Muscle layer of colon (tissue), 2 donors: ENCODE measurements around the gene DIP2C.
"Not testable (repeated sequence)": the region's sequence is repeated elsewhere in the genome, so short reads cannot be mapped to it uniquely, and the experiment has no call there.

Experiments
- H3K27ac ChIP-seq: one replicate; pipeline ENCODE4 v1.7.0; 2013; ENCODE audit warnings: low read depth, mild to moderate bottlenecking, low read length, moderate library complexity
- H3K27me3 ChIP-seq, 2 donors: one replicate each; pipeline ENCODE4 v1.7.0; 2013; ENCODE audit warnings: low read length in 2 of 2, mild to moderate bottlenecking in 2 of 2; ENCODE audit not compliant: insufficient read depth in 2 of 2, control insufficient read depth in 1 of 2
- H3K36me3 ChIP-seq: one replicate; pipeline ENCODE4 v1.7.0; 2013; ENCODE audit warnings: mild to moderate bottlenecking, low read length; ENCODE audit not compliant: insufficient read depth
- H3K4me1 ChIP-seq: one replicate; pipeline ENCODE4 v1.7.0; 2013; ENCODE audit warnings: mild to moderate bottlenecking, low read length; ENCODE audit not compliant: insufficient read depth
- H3K4me3 ChIP-seq, 2 donors: one replicate each; pipeline ENCODE4 v1.7.0; 2013; ENCODE audit warnings: low read length in 2 of 2, low read depth in 1 of 2, mild to moderate bottlenecking in 1 of 2, moderate library complexity in 1 of 2
- H3K9ac ChIP-seq: one replicate; pipeline ENCODE4 v1.7.0; 2013; ENCODE audit warnings: low read length
- H3K9me3 ChIP-seq: one replicate; pipeline ENCODE4 v1.7.0; 2013; ENCODE audit warnings: mild to moderate bottlenecking, low read length
- donor health status: abdominal sarcoma.
- donor health status: Adenocarcinoma of cecum.

The DIP2C gene

DNA sequence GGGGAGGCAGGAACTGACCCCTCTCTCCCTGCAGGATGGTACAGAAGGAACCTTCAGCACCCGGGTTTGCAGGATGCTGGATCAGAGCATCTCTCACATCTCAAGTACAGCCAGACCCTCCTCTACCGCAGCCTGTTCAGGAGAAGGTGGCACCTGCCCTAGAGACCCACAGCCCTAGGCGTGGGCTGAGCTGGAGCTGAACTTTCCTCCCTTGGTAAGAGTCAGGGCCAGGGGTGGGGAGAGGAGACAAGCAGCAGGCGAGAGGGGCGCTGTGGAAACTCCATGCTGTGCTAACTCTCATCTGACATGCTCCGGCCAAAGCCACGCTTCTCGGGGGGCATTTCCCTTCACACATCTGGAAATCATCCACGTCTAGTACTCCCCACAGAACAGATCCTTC, 154.4 kb downstream of the DIP2C start:
- H3K4me3 ChIP-seq = no peak overlapping the region
- peaks cover 52% of the 10 kb centered on the region for H3K4me1 ChIP-seq
- no peaks in the 10 kb centered on the region for H3K27me3 ChIP-seq
- no peak overlapping the region for H3K9ac ChIP-seq
- H3K27ac ChIP-seq = no peak overlapping the region
- no peaks in the 10 kb centered on the region for H3K9me3 ChIP-seq
- no peaks in the 10 kb centered on the region for H3K36me3 ChIP-seq

DNA sequence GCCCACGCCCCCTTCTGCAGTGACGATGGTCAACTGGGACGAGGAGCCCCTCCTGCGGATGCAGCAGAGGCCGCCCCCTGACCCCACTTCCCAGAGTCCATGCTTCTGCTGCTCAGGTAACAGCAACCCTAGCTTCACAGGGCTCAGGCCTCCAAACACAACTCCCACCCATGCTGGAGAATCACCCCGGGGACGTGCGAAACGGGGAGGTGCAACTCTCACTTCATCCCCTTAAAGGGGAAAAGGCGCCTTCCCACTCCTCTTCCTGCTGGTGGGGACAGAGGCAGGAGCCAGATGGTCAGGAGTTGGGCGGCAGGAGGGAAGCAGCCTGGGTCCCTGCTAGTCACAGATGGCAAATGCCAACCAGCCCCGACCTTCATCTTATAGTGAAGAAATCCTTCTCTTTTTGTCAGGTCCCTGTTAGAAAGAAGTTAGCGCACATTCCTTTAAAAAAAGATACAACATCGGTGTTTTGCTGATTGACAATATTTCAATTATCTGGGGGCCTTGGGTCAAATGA, 155.4 kb downstream of the DIP2C start:
- H3K27me3 ChIP-seq = no peaks in the 10 kb centered on the region
- no peak overlapping the region for H3K9ac ChIP-seq
- no peak overlapping the region for H3K27ac ChIP-seq
- H3K4me1 ChIP-seq = peaks cover 61% of the 10 kb centered on the region
- no peak overlapping the region for H3K4me3 ChIP-seq
- no peaks in the 10 kb centered on the region for H3K36me3 ChIP-seq
- no peaks in the 10 kb centered on the region for H3K9me3 ChIP-seq

DNA sequence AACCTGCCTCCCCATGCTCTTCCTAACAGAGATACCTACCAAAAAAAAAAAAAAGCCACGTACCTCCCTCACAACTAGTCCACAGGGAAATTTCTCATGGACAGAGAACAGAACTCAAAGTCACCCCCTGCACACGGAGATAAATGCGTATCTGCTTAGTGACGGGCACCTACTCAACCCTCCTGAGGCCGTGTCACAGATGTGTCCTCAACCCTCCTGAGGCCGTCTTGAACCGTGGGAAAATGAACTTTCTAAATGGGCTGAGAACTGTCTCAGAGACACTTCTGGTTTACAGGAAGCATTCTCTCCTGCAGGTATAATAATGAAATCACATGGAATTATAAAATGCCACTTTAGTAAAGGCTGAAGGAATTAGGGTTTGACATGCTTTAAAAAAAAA, 155.9 kb downstream of the DIP2C start:
- Histone ChIP-seq H3K27me3 (no peaks in the 10 kb centered on the region), H3K27ac (no peak overlapping the region), H3K9ac (no peak overlapping the region), H3K36me3 (no peaks in the 10 kb centered on the region), H3K4me1 (peaks cover 62% of the 10 kb centered on the region), H3K9me3 (no peaks in the 10 kb centered on the region), H3K4me3 (no peak overlapping the region)

DNA sequence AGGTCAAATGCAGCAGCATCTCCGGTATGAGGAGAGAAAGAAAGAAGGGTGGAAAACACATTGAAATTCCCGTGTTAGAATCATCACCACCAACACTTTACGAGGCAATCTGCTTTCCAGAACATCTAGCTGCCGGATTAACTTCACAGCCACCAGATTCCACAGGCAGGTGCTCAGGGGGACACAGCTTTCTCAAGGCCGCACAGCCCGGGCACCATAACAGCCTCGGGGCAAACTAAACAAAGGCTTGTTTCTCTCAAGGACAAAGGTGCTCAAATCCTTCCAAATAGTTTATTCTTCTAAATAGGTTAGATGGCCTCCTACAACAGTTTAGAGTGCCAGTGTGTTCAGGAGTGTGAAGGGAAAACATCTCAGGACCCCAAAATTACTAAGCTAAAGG, 156.3 kb downstream of the DIP2C start:
- no peak overlapping the region for H3K4me3 ChIP-seq
- no peak overlapping the region for H3K9ac ChIP-seq
- H3K36me3 ChIP-seq = no peaks in the 10 kb centered on the region
- no peaks in the 10 kb centered on the region for H3K9me3 ChIP-seq
- peaks cover 62% of the 10 kb centered on the region for H3K4me1 ChIP-seq
- H3K27ac ChIP-seq = no peak overlapping the region
- H3K27me3 ChIP-seq = no peaks in the 10 kb centered on the region

DNA sequence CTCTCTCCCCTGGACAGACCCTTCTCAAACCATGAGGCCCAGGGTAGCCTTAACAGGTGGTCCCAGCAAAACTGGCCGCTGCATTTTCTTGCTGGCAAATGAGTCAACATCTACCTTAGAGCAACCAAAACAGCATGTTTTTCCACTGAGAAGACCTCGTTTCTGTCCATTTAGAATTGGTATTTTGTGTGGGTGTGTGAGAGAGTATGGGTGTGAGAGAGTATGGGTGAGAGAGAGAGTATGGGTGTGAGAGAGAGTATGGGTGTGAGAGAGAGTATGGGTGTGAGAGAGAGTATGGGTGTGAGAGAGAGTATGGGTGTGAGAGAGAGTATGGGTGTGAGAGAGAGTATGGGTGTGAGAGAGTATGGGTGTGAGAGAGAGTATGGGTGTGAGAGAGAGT, 157.1 kb downstream of the DIP2C start:
- H3K9ac ChIP-seq, H3K36me3 ChIP-seq, H3K9me3 ChIP-seq, H3K27me3 ChIP-seq, H3K27ac ChIP-seq, H3K4me3 ChIP-seq: not testable (repeated sequence)
- peaks cover 59% of the 10 kb centered on the region for H3K4me1 ChIP-seq

DNA sequence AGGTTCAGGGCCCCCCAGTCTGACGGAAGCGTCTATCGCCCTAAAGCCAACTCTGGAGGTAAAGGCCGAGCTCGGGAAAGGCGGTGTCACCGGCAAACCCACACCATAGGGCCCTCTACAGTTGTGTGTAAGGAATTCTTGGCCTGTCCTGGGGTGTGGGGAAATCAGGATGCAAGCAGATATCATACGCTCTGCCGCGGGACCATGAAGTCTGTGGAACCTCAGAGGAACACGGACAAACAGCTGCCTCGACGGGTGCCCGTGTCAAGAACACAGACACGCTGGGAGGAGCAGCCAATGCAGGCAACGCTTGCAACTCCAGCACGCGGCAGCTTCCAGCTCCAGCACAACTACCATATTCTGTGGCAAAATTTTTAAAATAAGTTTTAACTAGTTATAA, 157.9 kb downstream of the DIP2C start:
- no peaks in the 10 kb centered on the region for H3K36me3 ChIP-seq
- no peak overlapping the region for H3K27ac ChIP-seq
- H3K9me3 ChIP-seq = no peaks in the 10 kb centered on the region
- H3K9ac ChIP-seq = no peak overlapping the region
- peaks cover 51% of the 10 kb centered on the region for H3K4me1 ChIP-seq
- no peaks in the 10 kb centered on the region for H3K27me3 ChIP-seq
- H3K4me3 ChIP-seq = no peak overlapping the region

DNA sequence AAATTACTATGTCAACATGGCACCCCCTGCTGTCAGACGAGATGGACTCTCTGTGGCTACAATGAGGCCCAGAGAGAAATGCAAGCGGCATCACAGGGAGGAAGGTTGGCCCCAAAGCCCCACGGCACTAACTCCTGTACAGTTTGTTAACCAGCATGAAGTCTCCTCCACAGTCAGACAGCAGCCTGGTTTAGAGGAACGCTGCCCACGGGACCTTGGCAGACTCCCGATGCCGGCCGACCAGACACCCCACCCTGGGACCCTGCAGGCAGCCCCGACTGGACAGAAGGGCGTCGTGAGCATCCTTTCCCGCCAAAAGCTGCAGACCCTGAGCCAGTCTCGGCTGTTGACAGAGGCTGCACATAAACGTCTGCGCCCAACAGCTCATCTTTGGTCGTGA, 158.8 kb downstream of the DIP2C start:
- peaks cover 43% of the 10 kb centered on the region for H3K4me1 ChIP-seq

DNA sequence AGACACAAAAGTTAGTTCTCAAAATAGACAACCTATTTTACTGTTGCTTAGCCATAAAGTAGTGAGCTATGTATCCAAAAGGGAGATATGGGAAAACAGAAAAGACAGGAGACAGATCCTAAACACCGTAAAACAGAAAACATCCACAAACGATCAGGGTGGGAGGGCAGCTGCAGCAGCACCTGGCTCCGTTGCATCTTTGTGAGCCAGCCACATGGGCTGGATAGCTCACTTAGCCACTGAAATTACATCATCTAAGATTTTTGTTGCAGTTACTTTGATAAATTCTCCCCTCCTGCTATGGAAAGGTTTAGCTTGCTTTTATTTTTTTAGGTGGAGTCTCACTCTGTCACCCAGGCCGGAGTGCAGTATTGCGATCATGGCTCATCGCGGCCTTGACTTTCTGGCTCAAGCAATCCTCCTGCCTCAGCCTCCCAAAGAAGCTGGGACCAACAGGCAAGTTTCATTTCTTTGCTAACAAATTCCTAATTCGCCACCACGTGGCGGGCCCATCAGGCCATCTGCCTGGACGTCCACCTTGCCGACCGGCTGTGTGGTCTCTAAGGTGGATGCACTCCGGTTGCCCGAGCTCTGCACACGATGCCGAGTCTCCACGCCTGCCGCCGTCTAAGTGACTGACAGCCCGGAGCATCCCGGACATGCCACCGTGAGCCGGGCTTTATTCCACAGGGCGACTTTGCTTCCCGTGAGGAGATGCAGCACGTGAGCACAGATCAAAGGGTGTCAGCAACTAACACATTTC, 159.8 kb downstream of the DIP2C start:
- no peaks in the 10 kb centered on the region for H3K9me3 ChIP-seq
- H3K9ac ChIP-seq = no peak overlapping the region
- H3K27ac ChIP-seq = no peak overlapping the region
- no peaks in the 10 kb centered on the region for H3K27me3 ChIP-seq
- no peak overlapping the region for H3K4me3 ChIP-seq
- no peaks in the 10 kb centered on the region for H3K36me3 ChIP-seq
- peaks cover 43% of the 10 kb centered on the region for H3K4me1 ChIP-seq

More for the DNA sequence above, 158.8 kb downstream of the DIP2C start:
- H3K9ac ChIP-seq = no peak overlapping the region
- no peak overlapping the region for H3K4me3 ChIP-seq
- H3K36me3 ChIP-seq = no peaks in the 10 kb centered on the region
- H3K27me3 ChIP-seq = no peaks in the 10 kb centered on the region
- no peak overlapping the region for H3K27ac ChIP-seq
- H3K9me3 ChIP-seq = no peaks in the 10 kb centered on the region

DNA sequence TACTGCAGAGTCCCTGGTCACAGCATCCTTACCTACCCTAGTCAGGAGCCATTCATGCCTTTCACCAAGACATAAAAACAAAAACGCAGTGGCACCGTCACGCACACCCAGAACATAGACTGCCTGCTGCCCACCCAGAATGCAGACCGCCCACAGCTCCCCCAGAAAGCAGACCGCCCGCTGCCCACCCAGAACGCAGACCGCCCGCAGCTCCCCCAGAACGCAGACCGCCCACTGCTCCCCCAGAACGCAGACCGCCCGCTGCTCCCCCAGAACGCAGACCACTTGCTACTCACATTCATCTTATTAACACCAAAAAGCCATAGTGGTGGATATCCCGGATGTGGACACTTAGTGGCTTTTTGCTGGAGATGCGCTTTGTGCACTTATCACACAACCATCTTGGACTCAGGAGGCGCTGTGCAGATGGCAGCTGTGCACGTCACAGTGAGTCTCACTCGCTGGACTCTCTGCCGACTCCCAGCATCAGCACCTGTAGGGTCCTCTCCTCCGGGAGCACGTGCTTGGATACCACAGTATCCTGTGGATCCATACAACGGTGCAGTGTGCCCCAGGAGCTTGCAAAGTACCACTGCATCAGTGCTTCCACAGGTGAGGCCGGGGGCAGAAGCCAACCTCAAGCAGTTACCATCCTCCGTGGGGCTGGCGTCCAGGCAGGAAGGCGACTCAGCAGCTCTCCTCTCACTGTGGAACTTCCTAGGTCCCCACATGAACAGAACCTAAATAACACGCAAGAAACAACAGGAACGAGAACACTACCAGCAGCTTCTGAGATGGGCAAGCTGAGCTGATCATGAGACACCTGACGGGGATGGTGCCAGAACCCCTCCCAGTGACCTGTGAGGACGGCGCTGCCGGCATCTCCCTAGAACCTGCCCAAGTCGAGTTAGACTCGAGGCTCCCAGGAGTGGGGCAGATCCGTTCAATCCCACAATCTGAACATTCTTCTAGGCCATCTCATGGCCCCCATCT, 161.0 kb downstream of the DIP2C start:
- H3K4me3 ChIP-seq = no peak overlapping the region
- no peaks in the 10 kb centered on the region for H3K9me3 ChIP-seq
- no peak overlapping the region for H3K27ac ChIP-seq
- H3K36me3 ChIP-seq = no peaks in the 10 kb centered on the region
- peaks cover 40% of the 10 kb centered on the region for H3K4me1 ChIP-seq
- no peak overlapping the region for H3K9ac ChIP-seq
- no peaks in the 10 kb centered on the region for H3K27me3 ChIP-seq

DNA sequence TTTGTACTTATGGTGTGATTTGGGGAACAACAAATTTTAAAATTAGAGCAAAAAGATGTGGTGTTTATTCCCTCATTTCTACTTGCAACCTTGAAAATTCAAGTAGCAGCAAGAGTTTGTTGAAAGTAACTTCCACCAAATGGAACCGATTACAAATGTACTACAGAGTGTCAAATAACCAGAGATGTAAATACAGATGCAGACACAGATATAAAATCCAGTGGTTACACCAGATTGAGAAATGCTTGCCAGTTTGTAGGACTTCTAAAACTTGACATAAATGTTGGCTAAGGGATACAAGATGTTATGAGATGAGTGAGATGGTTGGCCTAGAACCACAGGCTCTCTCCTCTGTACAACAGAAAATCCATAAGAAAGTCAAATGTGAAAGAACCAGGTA, 162.1 kb downstream of the DIP2C start:
- no peaks in the 10 kb centered on the region for H3K9me3 ChIP-seq
- no peak overlapping the region for H3K4me3 ChIP-seq
- H3K27ac ChIP-seq = no peak overlapping the region
- H3K27me3 ChIP-seq = no peaks in the 10 kb centered on the region
- peaks cover 38% of the 10 kb centered on the region for H3K4me1 ChIP-seq
- H3K36me3 ChIP-seq = no peaks in the 10 kb centered on the region
- H3K9ac ChIP-seq = no peak overlapping the region

DNA sequence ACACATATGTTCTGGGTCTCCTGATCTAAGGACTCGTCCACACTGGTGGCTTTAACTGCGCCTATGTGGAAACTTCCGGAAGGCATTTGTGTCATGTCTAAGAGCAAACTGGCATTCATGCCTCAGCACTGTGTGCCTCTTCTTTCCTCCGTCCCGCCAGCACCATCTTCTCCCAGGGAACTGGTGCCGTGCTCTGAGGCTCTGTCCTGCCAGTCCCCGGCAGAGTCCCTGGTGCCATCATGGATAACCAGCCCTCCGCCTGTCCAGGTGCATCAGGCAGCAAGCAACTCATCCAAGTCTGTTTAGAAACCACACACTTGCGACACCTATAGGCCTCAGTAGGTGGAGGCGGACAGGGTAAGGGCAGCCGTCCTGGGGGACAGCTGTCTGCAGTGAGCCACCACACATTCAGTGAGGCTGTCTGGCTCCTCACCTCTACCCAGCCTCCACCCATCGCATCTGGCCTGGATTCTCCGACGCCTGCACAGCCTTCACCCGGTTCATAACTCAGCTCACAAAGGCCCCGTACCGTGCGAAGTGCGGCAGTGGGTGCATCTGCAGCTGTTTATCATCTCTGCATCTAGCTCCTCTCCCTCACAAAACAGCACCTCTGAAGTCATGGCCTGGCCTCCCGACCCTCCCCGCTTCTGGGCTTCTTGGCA, 162.7 kb downstream of the DIP2C start:
- H3K9me3 ChIP-seq = no peaks in the 10 kb centered on the region
- H3K36me3 ChIP-seq = no peaks in the 10 kb centered on the region
- H3K27ac ChIP-seq = no peak overlapping the region
- H3K9ac ChIP-seq = no peak overlapping the region
- H3K27me3 ChIP-seq = no peaks in the 10 kb centered on the region
- no peak overlapping the region for H3K4me3 ChIP-seq
- H3K4me1 ChIP-seq = peaks cover 38% of the 10 kb centered on the region
